DND-41 (cell line): ENCODE data around the gene CD164L2.

Experiments
- ATAC-seq: fragments of 200-7000 bp; cut with Tn5 transposase; 3 replicates; pipeline ENCODE4 v1.9.1; 2021; ENCODE audit warnings: low read depth; ENCODE audit not compliant: insufficient read depth
- DNase-seq: peaks from one replicate; pipeline ENCODE4 v3.0.0-alpha.2; 2020
- H2AFZ ChIP-seq: 2 replicates; pipeline ENCODE4 v1.6.0; 2012; ENCODE audit warnings: low read depth, low read length
- H3K27ac ChIP-seq: 2 replicates; pipeline ENCODE4 v1.5.1; 2012; ENCODE audit warnings: low read length, inconsistent platforms
- H3K27me3 ChIP-seq: fragments of 200-600 bp; sonication (generic); 2 replicates; pipeline ENCODE4 v1.6.0; 2012; ENCODE audit warnings: low read length, mild to moderate bottlenecking, inconsistent platforms; ENCODE audit not compliant: insufficient read depth, poor library complexity
- H3K36me3 ChIP-seq: 2 replicates; pipeline ENCODE4 v1.5.1; 2012; ENCODE audit warnings: low read length, inconsistent platforms; ENCODE audit not compliant: insufficient read depth
- H3K4me1 ChIP-seq: 2 replicates; pipeline ENCODE4 v1.5.1; 2012; ENCODE audit warnings: mild to moderate bottlenecking, low read length; ENCODE audit not compliant: insufficient read depth
- H3K4me2 ChIP-seq: 2 replicates; pipeline ENCODE4 v1.6.0; 2012; ENCODE audit warnings: mild to moderate bottlenecking, moderate library complexity, low read length, inconsistent platforms; ENCODE audit not compliant: insufficient read depth
- H3K4me3 ChIP-seq, 2 experiments: fragments of 200-600 bp in 1 of 2; shearing (Covaris generic) in 1 of 2; 2 replicates each; pipeline ENCODE4 v1.5.1; 2012 to 2016; ENCODE audit warnings: inconsistent platforms in 2 of 2, low read length in 2 of 2, mild to moderate bottlenecking in 2 of 2, low read depth in 1 of 2, moderate library complexity in 1 of 2
- H3K79me2 ChIP-seq: 2 replicates; pipeline ENCODE4 v1.6.0; 2012; ENCODE audit warnings: low read length, inconsistent platforms; ENCODE audit not compliant: insufficient read depth
- H3K9ac ChIP-seq: 2 replicates; pipeline ENCODE4 v1.6.0; 2012; ENCODE audit warnings: low read depth, mild to moderate bottlenecking, inconsistent platforms, low read length, moderate library complexity
- H3K9me3 ChIP-seq: 2 replicates; pipeline ENCODE4 v1.5.1; 2012; ENCODE audit warnings: low read length, moderate library complexity, mild to moderate bottlenecking, inconsistent platforms; ENCODE audit not compliant: insufficient read depth, severe bottlenecking
- H4K20me1 ChIP-seq: 2 replicates; pipeline ENCODE4 v1.6.0; 2012; ENCODE audit warnings: low read length; ENCODE audit not compliant: insufficient read depth
- CTCF ChIP-seq: IDR thresholded peaks from 2 replicates; pipeline ENCODE4 v1.5.1; 2012; ENCODE audit warnings: borderline replicate concordance, low read length, moderate library complexity, mild to moderate bottlenecking; ENCODE audit not compliant: poor library complexity, severe bottlenecking; ENCODE audit errors: extremely low read depth
- EZH2 ChIP-seq: IDR thresholded peaks from 3 replicates; pipeline ENCODE4 v1.6.1; 2012; ENCODE audit warnings: borderline replicate concordance, low read depth, mild to moderate bottlenecking, moderate library complexity, low read length, inconsistent platforms; ENCODE audit not compliant: severe bottlenecking

CD164L2 gene

GRCh38 chr1:27348861-27349783, 34.0 kb downstream of the CD164L2 start:
- H3K4me3 ChIP-seq, result no peak overlapping the region
- H3K4me1 ChIP-seq, result no peaks in the 10 kb centered on the region
- H3K27ac ChIP-seq, result no peak overlapping the region
- H3K36me3 ChIP-seq, result no peaks in the 10 kb centered on the region
- DNase-seq, result no peak
- H2AFZ ChIP-seq, result no peak overlapping the region
- no peaks in the 10 kb centered on the region for H3K79me2 ChIP-seq
- H3K27me3 ChIP-seq, result no peaks in the 10 kb centered on the region
- H4K20me1 ChIP-seq, result no peaks in the 10 kb centered on the region
- no peak overlapping the region for H3K9ac ChIP-seq
- no peak for ATAC-seq
- no peak for TF ChIP-seq CTCF
- no peak for TF ChIP-seq EZH2
- no peak overlapping the region for H3K4me2 ChIP-seq
- no peaks in the 10 kb centered on the region for H3K9me3 ChIP-seq

GRCh38 chr1:27346991-27347624, 36.0 kb downstream of the CD164L2 start:
- Histone ChIP-seq H3K4me2 (no peak overlapping the region), H3K36me3 (no peaks in the 10 kb centered on the region), H3K9me3 (no peaks in the 10 kb centered on the region), H4K20me1 (no peaks in the 10 kb centered on the region), H3K27ac (no peak overlapping the region), H3K27me3 (no peaks in the 10 kb centered on the region), H3K79me2 (no peaks in the 10 kb centered on the region), H3K4me1 (peaks cover 9% of the 10 kb centered on the region), H3K4me3 (no peak overlapping the region), H2AFZ (no peak overlapping the region), H3K9ac (no peak overlapping the region)
- DNase-seq, result no peak
- TF ChIP-seq CTCF (no peak), EZH2 (no peak)
- ATAC-seq, result no peak

GRCh38 chr1:27346357-27346756, 36.8 kb downstream of the CD164L2 start:
- no peak overlapping the region for H3K4me2 ChIP-seq
- H4K20me1 ChIP-seq, result no peaks in the 10 kb centered on the region
- H3K27ac ChIP-seq, result no peak overlapping the region
- DNase-seq (no peak), ATAC-seq (no peak)
- no peaks in the 10 kb centered on the region for H3K27me3 ChIP-seq
- H3K4me1 ChIP-seq, result peaks cover 9% of the 10 kb centered on the region
- H3K9ac ChIP-seq, result no peak overlapping the region
- H2AFZ ChIP-seq, result no peak overlapping the region
- H3K9me3 ChIP-seq, result no peaks in the 10 kb centered on the region
- no peaks in the 10 kb centered on the region for H3K36me3 ChIP-seq
- H3K79me2 ChIP-seq, result no peaks in the 10 kb centered on the region
- H3K4me3 ChIP-seq, result no peak overlapping the region
- TF ChIP-seq CTCF (no peak), EZH2 (no peak)
